HL-60 (cell line): ENCODE data around the gene LMAN1L.

Source experiments
- DNase-seq, 2 experiments: peaks; one replicate each; pipeline ENCODE4 v3.0.0-alpha.2; 2010 to 2020; ENCODE audit warnings: low read depth in 1 of 2, low spot score in 1 of 2
- H3K27ac ChIP-seq: fragments of 250-450 bp; sonication (Bioruptor Pico); replicated peaks from 2 replicates; pipeline ENCODE4 v1.5.1; 2020; ENCODE audit warnings: mild to moderate bottlenecking, moderate library complexity
- H3K27me3 ChIP-seq: fragments of 250-450 bp; sonication (Bioruptor Pico); 2 replicates; pipeline ENCODE4 v1.5.1; 2021; ENCODE audit warnings: mild to moderate bottlenecking, moderate library complexity; ENCODE audit not compliant: insufficient read depth, poor library complexity, severe bottlenecking
- H3K4me3 ChIP-seq: replicated peaks from 2 replicates; pipeline ENCODE4 v1.5.1; 2011; ENCODE audit warnings: mild to moderate bottlenecking, control low read depth, low read length; ENCODE audit not compliant: insufficient read depth
- GABPA ChIP-seq: IDR thresholded peaks from 2 replicates; pipeline ENCODE4 v1.6.1; 2012; ENCODE audit warnings: low read depth
- POLR2AphosphoS5 ChIP-seq: IDR thresholded peaks from 2 replicates; pipeline ENCODE4 v1.6.1; 2012; ENCODE audit warnings: low read depth
- SPI1 ChIP-seq: IDR thresholded peaks from 2 replicates; pipeline ENCODE4 v1.6.1; 2012; ENCODE audit warnings: low read depth, mild to moderate bottlenecking, borderline replicate concordance
- TF ChIP-seq, protein P1 (sequence below): IDR thresholded peaks from 2 replicates; pipeline ENCODE4 v1.6.1; 2012; ENCODE audit warnings: low read depth; ENCODE audit not compliant: insufficient replicate concordance
- TF ChIP-seq, protein P2 (sequence below): IDR thresholded peaks from one replicate; pipeline ENCODE4 v1.5.1; 2011; ENCODE audit warnings: low read length, control low read depth, inconsistent platforms; ENCODE audit not compliant: insufficient read depth

The LMAN1L gene

DNA sequence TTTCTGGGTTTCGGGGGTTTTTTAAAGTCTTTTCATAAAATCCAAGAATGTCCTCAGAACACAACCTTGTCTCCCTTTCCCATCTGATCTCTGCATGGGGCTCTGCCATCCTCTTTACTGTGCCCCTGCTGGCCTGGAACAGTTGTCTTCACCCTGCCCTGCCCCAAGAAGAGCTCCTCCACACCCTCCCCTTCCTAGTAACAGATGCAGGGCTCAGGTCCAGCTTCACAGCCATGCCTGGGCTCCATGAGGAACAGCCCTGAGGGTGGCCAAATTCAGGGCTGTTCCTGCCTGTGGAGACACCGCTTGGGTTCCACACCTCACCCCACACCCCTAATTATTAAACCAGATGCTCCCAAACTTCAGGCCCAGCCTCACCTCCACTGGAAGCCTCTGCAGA lies 43.2 kb downstream of the LMAN1L start:
- H3K27ac ChIP-seq: no peak overlapping the region
- no peak for DNase-seq
- TF ChIP-seq SPI1 (no peak), POLR2AphosphoS5 (no peak), GABPA (no peak)
- TF ChIP-seq, protein P1, sequence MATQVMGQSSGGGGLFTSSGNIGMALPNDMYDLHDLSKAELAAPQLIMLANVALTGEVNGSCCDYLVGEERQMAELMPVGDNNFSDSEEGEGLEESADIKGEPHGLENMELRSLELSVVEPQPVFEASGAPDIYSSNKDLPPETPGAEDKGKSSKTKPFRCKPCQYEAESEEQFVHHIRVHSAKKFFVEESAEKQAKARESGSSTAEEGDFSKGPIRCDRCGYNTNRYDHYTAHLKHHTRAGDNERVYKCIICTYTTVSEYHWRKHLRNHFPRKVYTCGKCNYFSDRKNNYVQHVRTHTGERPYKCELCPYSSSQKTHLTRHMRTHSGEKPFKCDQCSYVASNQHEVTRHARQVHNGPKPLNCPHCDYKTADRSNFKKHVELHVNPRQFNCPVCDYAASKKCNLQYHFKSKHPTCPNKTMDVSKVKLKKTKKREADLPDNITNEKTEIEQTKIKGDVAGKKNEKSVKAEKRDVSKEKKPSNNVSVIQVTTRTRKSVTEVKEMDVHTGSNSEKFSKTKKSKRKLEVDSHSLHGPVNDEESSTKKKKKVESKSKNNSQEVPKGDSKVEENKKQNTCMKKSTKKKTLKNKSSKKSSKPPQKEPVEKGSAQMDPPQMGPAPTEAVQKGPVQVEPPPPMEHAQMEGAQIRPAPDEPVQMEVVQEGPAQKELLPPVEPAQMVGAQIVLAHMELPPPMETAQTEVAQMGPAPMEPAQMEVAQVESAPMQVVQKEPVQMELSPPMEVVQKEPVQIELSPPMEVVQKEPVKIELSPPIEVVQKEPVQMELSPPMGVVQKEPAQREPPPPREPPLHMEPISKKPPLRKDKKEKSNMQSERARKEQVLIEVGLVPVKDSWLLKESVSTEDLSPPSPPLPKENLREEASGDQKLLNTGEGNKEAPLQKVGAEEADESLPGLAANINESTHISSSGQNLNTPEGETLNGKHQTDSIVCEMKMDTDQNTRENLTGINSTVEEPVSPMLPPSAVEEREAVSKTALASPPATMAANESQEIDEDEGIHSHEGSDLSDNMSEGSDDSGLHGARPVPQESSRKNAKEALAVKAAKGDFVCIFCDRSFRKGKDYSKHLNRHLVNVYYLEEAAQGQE: no peak
- TF ChIP-seq, protein P2, sequence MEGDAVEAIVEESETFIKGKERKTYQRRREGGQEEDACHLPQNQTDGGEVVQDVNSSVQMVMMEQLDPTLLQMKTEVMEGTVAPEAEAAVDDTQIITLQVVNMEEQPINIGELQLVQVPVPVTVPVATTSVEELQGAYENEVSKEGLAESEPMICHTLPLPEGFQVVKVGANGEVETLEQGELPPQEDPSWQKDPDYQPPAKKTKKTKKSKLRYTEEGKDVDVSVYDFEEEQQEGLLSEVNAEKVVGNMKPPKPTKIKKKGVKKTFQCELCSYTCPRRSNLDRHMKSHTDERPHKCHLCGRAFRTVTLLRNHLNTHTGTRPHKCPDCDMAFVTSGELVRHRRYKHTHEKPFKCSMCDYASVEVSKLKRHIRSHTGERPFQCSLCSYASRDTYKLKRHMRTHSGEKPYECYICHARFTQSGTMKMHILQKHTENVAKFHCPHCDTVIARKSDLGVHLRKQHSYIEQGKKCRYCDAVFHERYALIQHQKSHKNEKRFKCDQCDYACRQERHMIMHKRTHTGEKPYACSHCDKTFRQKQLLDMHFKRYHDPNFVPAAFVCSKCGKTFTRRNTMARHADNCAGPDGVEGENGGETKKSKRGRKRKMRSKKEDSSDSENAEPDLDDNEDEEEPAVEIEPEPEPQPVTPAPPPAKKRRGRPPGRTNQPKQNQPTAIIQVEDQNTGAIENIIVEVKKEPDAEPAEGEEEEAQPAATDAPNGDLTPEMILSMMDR: no peak

DNA sequence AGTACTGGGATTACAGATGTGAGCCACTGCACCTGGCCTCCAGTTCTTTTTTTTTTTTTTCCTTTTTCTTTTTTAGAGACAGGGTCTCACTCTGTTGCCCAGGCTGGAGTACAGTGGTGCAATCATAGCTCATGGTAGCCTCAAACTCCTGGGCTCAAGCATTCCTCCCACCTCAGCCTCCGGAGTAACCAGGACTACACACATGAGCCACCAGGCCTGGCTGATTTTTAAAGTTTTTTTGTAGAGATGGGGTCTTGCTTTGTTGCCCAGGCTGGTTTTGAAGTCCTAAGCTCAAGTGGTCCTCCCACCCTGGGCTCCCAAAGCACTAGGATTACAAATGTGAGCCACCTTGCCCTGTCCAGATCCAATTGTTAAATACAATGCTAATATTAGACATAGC lies 43.9 kb downstream of the LMAN1L start:
- H3K27me3 ChIP-seq: no peaks in the 10 kb centered on the region
- TF ChIP-seq SPI1 (no peak), GABPA (no peak), POLR2AphosphoS5 (no peak)
- TF ChIP-seq, protein P2: no peak
- TF ChIP-seq, protein P1: no peak
- H3K4me3 ChIP-seq: no peak overlapping the region
- H3K27ac ChIP-seq: no peak overlapping the region
- no peak for DNase-seq

More for the DNA sequence above, 43.2 kb downstream of the LMAN1L start:
- H3K27me3 ChIP-seq: no peaks in the 10 kb centered on the region
- no peak overlapping the region for H3K4me3 ChIP-seq

DNA sequence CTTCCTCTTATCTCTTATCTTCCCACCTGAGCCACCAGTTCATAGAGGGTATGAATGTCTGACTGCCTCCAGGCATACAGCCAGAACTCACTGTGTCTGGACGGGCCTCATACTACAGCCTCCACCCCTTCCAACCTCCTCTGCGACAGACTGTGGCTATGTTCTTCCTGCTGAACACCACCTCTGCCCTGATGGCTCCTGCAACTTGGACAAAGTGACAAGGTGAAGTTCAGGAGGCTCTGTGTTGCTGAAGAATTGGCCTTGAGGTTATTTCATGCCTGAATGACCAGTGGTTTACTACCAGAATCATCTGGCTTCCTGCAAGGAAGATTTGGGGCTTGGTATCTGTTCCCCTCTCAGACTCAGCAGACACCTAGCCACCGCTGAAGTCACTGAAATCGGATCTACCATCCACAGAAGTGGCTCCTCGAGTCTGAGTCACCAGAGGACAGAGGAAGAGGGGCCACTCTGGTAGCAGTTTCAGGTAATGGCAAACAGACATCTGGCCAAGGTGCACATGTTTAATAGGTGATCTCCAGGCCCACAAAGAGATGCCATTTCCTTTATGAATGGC lies 44.5 kb downstream of the LMAN1L start:
- H3K27ac ChIP-seq: no peak overlapping the region
- DNase-seq: no peak

More for the DNA sequence above, 44.5 kb downstream of the LMAN1L start:
- Histone ChIP-seq H3K4me3 (no peak overlapping the region), H3K27me3 (no peaks in the 10 kb centered on the region)
- no peak for TF ChIP-seq GABPA
- TF ChIP-seq, protein P1: no peak
- TF ChIP-seq, protein P2: no peak
- TF ChIP-seq SPI1: no peak
- TF ChIP-seq POLR2AphosphoS5: no peak
